Thymus (tissue), 11 donors: ENCODE data around the gene GNRHR. TPM values are rescaled to one million over a fixed set of nuclear protein-coding genes. Genes with fewer than 3 reads are reported as not detected.
A peak's percentile ranks its signal among the peaks of the same experiment; 100 is the strongest.
"Not testable (repeated sequence)": the region's sequence is repeated elsewhere in the genome, so short reads cannot be mapped to it uniquely, and the experiment has no call there.

Experiments used
- DNase-seq, 9 donors: peaks; one replicate each; pipeline ENCODE4 v3.0.0-alpha.2; 2013; ENCODE audit warnings: low spot score in 9 of 9, low read depth in 6 of 9, missing footprints in 1 of 9
- H3K27ac ChIP-seq, 2 donors: one replicate each; pipeline ENCODE4 v1.5.1; 2013; ENCODE audit warnings: control low read depth in 1 of 2, low read depth in 1 of 2, low read length in 1 of 2, mild to moderate bottlenecking in 1 of 2, moderate library complexity in 1 of 2
- H3K27me3 ChIP-seq, 2 donors: one replicate each; pipeline ENCODE4 v1.5.1; 2013; ENCODE audit warnings: low read length in 1 of 2; ENCODE audit not compliant: control insufficient read depth in 2 of 2, insufficient read depth in 1 of 2
- H3K36me3 ChIP-seq, 2 donors: one replicate each; pipeline ENCODE4 v1.5.1; 2013; ENCODE audit warnings: low read length in 1 of 2, mild to moderate bottlenecking in 1 of 2, moderate library complexity in 1 of 2; ENCODE audit not compliant: control insufficient read depth in 2 of 2, insufficient read depth in 2 of 2
- H3K4me1 ChIP-seq, 2 donors: one replicate each; pipeline ENCODE4 v1.5.1; 2013; ENCODE audit warnings: low read length in 2 of 2; ENCODE audit not compliant: control insufficient read depth in 2 of 2, insufficient read depth in 2 of 2
- H3K4me3 ChIP-seq, 2 donors: one replicate each; pipeline ENCODE4 v1.5.1; 2013; ENCODE audit warnings: low read length in 2 of 2, control low read depth in 1 of 2, mild to moderate bottlenecking in 1 of 2
- H3K9me3 ChIP-seq, 2 donors: one replicate each; pipeline ENCODE4 v1.5.1; 2013; ENCODE audit warnings: low read length in 1 of 2, mild to moderate bottlenecking in 1 of 2; ENCODE audit not compliant: control insufficient read depth in 2 of 2, insufficient read depth in 1 of 2
- WGBS: extraction: QIAGEN DNeasy Blood & Tissue Kit; methylation state at CpG from one replicate; pipeline ENCODE4 v1.1.7; 2013; 5-methylcytosine and 5-hydroxymethylcytosine counted together
- polyA plus RNA-seq: library from polyadenylated mRNA; stranded (reverse); fragments of 200-250 nt; gene quantifications from one replicate; pipeline ENCODE4 v1.2.3, GENCODE V29; 2013
- total RNA-seq: library from RNA; stranded (reverse); fragments of 120-200 nt; gene quantifications from one replicate; pipeline ENCODE4 v1.2.4, GENCODE V29; 2013
- donor health status: healthy.

Gene GNRHR
- total and polyA plus RNA-seq, 2 donors, result not detected

DNA sequence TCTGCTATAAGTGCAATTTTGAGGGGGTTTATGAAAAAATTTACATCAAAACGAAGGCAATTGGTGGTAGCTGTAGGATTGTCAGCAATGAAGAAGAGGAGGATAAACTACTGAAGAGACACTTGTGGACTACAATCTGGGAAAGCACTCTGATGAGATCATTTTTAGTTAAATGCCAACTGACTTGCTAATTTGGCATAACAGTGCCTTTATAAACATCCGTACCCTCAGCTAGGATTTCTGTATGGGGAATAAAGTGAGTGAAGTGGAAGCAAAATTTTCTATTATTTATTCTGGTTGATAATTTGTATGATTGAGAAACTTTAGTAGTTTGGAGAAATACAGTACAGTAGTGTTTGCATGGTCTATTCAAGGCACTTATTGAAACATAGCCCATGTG lies 11.2 kb upstream of the GNRHR start:
- no peak for DNase-seq
- H3K4me3 ChIP-seq, result no peak overlapping the region
- H3K36me3 ChIP-seq, result no peaks in the 10 kb centered on the region
- no peaks in the 10 kb centered on the region for H3K4me1 ChIP-seq
- 97% methylated on average over 2 of the region's 2 CpGs for WGBS
- H3K27ac ChIP-seq, result no peak overlapping the region
- H3K9me3 ChIP-seq, result no peaks in the 10 kb centered on the region
- H3K27me3 ChIP-seq, result no peaks in the 10 kb centered on the region

DNA sequence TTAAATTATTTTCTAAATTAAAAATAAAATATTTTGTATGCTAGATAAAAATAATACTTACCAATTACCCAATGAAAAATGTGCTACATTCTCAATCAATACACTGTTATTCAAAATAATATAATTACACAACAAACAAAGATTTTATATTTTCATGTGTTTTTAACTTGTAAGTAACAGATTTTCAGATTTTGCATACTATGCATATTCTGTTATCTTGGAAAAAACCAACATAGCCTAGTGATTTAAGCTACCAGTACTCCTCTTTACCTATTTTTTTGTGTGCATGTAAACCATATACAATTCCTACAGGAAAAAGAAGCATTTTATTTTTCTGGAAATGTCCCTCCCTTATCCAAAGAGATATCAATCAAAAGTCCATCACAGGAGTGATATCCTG lies 10.0 kb upstream of the GNRHR start:
- H3K27me3 ChIP-seq, result no peaks in the 10 kb centered on the region
- H3K4me1 ChIP-seq, result no peaks in the 10 kb centered on the region
- no peak overlapping the region for H3K4me3 ChIP-seq
- no peak overlapping the region for H3K27ac ChIP-seq
- no peaks in the 10 kb centered on the region for H3K9me3 ChIP-seq
- no peak for DNase-seq
- no peaks in the 10 kb centered on the region for H3K36me3 ChIP-seq

DNA sequence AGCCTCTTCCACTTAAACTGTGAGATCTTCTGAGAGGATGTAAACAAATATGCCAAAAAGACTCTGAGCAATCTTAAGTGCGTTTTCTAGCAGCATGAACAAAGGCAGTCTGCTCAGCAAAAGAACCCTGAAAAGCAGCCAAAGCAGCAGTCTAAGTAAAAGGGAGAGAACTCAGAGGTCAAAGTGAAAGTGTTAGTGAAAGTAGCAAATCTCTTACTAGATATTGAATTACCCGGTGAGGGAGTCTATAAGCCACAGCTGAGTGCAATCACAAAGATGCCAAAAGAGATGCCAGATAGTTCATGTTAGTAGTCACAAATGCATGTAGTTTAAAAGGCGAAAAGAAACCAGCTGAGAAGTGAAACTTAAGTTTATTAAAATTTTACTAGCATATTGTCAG lies 7.9 kb upstream of the GNRHR start:
- H3K27ac ChIP-seq, result no peak overlapping the region
- H3K27me3 ChIP-seq, result no peaks in the 10 kb centered on the region
- no peak overlapping the region for H3K4me3 ChIP-seq
- WGBS, result 82% methylated on average over 3 of the region's 3 CpGs
- no peaks in the 10 kb centered on the region for H3K36me3 ChIP-seq
- peak in 3 of 9 donors; percentile 2 to 31 (median 3) for DNase-seq
- no peaks in the 10 kb centered on the region for H3K4me1 ChIP-seq
- H3K9me3 ChIP-seq, result no peaks in the 10 kb centered on the region

DNA sequence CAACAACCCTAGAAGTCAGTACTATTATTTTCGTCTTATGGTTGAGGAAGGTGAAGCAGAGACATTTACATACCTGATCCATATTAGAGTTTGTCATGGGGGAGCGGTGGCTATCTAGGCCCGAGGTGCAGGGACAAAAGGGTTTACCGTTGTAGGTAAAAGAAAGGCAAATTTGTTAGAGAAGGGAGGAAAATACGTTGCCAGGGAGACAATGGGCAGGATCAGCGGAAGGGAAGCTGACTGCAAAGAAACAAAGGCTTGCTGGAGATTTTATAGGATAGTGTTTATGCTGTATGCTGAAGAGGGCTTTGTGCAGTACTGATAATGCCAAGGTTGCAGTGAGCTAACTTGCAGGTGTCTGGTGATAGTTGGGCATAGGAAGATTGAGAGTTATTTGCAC lies 2.8 kb upstream of the GNRHR start:
- H3K36me3 ChIP-seq, H3K4me3 ChIP-seq, DNase-seq, H3K27ac ChIP-seq, H3K27me3 ChIP-seq, H3K4me1 ChIP-seq, H3K9me3 ChIP-seq: not testable (repeated sequence)
- WGBS, result 88% methylated on average over 6 of the region's 6 CpGs

DNA sequence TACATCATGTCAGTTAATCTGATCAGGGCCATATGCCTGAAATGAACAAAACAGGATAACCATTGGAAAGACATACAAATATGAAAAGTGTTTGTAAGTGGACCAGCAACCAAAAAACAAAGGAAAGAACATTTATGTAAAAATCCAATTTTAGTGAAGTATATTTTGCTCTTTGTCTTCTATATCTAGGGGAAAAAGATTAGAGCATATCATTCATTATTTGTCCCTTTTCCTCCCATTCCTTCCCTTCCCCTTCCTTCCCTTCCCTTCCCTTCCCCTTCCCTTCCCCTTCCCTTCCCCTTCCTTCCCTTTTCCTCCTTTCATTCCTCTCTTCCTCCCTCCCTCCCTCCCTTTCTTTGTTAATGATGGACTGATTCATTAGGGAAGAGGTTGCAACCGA lies 1.8 kb upstream of the GNRHR start:
- DNase-seq, result no peak
- no peak overlapping the region for H3K4me3 ChIP-seq
- no peaks in the 10 kb centered on the region for H3K27me3 ChIP-seq
- no peaks in the 10 kb centered on the region for H3K4me1 ChIP-seq
- WGBS, result 95% methylated on average over 1 of the region's 1 CpG
- H3K9me3 ChIP-seq, result no peaks in the 10 kb centered on the region
- no peaks in the 10 kb centered on the region for H3K36me3 ChIP-seq
- H3K27ac ChIP-seq, result no peak overlapping the region

- no peaks in the 10 kb centered on the region for H3K27me3 ChIP-seq
- H3K4me3 ChIP-seq, result no peak overlapping the region
- 99% methylated on average over 1 of the region's 1 CpG for WGBS
These were observed 2.9 kb downstream of the GNRHR start for GRCh38 chr4:67751260-67751659.

DNA sequence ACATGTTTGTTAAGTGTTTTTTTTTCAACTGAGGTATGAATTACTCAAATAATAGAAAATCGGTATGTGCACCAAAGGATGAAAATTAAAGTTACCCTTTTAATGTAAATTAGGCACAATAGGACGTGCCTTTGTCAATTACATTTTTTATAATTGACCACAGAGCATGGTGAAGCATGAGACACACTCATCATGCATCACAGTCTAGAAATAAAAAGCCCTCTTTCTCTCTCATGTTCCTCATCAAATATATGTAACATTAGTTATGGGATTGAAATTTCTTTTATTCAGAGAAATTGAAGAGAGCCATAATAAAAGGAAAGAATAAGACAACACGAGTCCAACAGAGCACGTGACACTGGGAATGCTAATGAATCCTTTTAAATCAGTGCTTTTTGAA lies 3.5 kb downstream of the GNRHR start:
- DNase-seq, result no peak
- Histone ChIP-seq H3K27me3 (no peaks in the 10 kb centered on the region), H3K36me3 (no peaks in the 10 kb centered on the region), H3K4me3 (no peak overlapping the region), H3K4me1 (no peaks in the 10 kb centered on the region), H3K9me3 (no peaks in the 10 kb centered on the region), H3K27ac (no peak overlapping the region)
- WGBS, result 96% methylated on average over 4 of the region's 4 CpGs

More at GRCh38 chr4:67751260-67751659, 2.9 kb downstream of the GNRHR start:
- H3K9me3 ChIP-seq, result no peaks in the 10 kb centered on the region
- no peaks in the 10 kb centered on the region for H3K4me1 ChIP-seq
- DNase-seq, result no peak
- no peak overlapping the region for H3K27ac ChIP-seq
- no peaks in the 10 kb centered on the region for H3K36me3 ChIP-seq

GRCh38 chr4:67749286-67749685 lies 4.9 kb downstream of the GNRHR start:
- no peaks in the 10 kb centered on the region for H3K4me1 ChIP-seq
- no peak for DNase-seq
- no peaks in the 10 kb centered on the region for H3K9me3 ChIP-seq
- 94% methylated on average over 3 of the region's 3 CpGs for WGBS
- no peak overlapping the region for H3K4me3 ChIP-seq
- H3K27ac ChIP-seq, result no peak overlapping the region
- no peaks in the 10 kb centered on the region for H3K36me3 ChIP-seq
- H3K27me3 ChIP-seq, result no peaks in the 10 kb centered on the region

DNA sequence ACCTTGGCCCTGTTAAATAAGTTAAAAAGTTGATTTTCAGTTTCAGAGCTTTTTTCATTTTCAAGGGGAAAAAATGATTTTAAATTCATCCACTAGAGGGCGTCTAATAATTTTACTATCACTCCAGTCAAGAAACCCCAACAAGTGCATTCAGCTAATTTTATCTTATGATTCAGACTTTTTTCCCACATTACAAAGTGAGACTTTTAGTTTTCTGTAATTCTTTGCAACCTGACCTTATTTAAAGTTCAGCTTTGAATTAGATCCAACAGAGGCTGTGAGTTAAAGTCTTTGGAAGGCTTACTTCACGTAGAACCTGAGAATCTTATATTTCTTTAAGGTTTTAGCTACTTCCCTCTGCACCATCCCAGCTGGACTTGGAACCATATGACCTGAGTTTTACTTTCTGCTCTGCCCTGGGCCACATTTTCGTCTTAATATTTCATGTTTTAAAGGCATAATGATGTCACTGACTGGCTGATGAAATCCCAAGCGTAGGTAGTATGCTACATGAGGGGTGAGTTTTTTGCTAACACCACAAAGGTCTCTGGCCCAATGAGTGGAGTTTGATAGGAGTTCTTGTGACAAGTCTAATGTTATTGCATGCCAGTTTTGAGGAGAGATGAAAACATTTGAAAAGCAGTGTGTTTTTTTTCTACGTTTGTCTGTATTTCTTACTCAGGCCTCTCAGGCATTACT lies 7.2 kb downstream of the GNRHR start:
- DNase-seq, result peak in 8 of 9 donors; percentile 10 to 67 (median 28)
- H3K36me3 ChIP-seq, result no peaks in the 10 kb centered on the region
- H3K27ac ChIP-seq, result no peak overlapping the region
- no peaks in the 10 kb centered on the region for H3K4me1 ChIP-seq
- H3K27me3 ChIP-seq, result no peaks in the 10 kb centered on the region
- no peak overlapping the region for H3K4me3 ChIP-seq
- H3K9me3 ChIP-seq, result no peaks in the 10 kb centered on the region
- 67% methylated on average over 5 of the region's 5 CpGs for WGBS
